Esophagus (tissue), 2 donors: ENCODE data around the gene THADA. TPM values are rescaled to one million over a fixed set of nuclear protein-coding genes. Genes with fewer than 3 reads are reported as not detected.

ENCODE experiments used
- H3K27ac ChIP-seq, 2 donors: one replicate each; pipeline ENCODE4 v1.5.1; 2013; ENCODE audit warnings: low read depth in 2 of 2, mild to moderate bottlenecking in 2 of 2, inconsistent platforms in 1 of 2, low read length in 1 of 2, moderate library complexity in 1 of 2
- H3K27me3 ChIP-seq, 2 donors: one replicate each; pipeline ENCODE4 v1.6.1; 2013; ENCODE audit warnings: low read length in 2 of 2, control low read depth in 1 of 2, mild to moderate bottlenecking in 1 of 2; ENCODE audit not compliant: insufficient read depth in 2 of 2, control insufficient read depth in 1 of 2
- H3K36me3 ChIP-seq, 2 donors: one replicate each; pipeline ENCODE4 v1.6.1; 2013; ENCODE audit warnings: low read length in 1 of 2; ENCODE audit not compliant: control insufficient read depth in 2 of 2, insufficient read depth in 2 of 2
- H3K4me1 ChIP-seq, 2 donors: one replicate each; pipeline ENCODE4 v1.6.1; 2013; ENCODE audit warnings: low read length in 1 of 2; ENCODE audit not compliant: control insufficient read depth in 2 of 2, insufficient read depth in 2 of 2
- H3K4me3 ChIP-seq, 2 donors: one replicate each; pipeline ENCODE4 v1.5.1; 2013; ENCODE audit warnings: low read length in 2 of 2, mild to moderate bottlenecking in 2 of 2, low read depth in 1 of 2, moderate library complexity in 1 of 2
- H3K9me3 ChIP-seq, 2 donors: one replicate each; pipeline ENCODE4 v1.6.1; 2013; ENCODE audit warnings: mild to moderate bottlenecking in 2 of 2, low read depth in 1 of 2, low read length in 1 of 2, moderate library complexity in 1 of 2; ENCODE audit not compliant: control insufficient read depth in 2 of 2, insufficient read depth in 1 of 2
- WGBS, 2 donors: extraction: QIAGEN DNeasy Blood & Tissue Kit; methylation state at CpG; one replicate each; pipeline ENCODE4 v1.1.7; 2013; 5-methylcytosine and 5-hydroxymethylcytosine counted together
- polyA plus RNA-seq, 2 donors: library from polyadenylated mRNA; stranded (reverse); fragments of 200-250 nt; gene quantifications; one replicate each; pipeline ENCODE4 v1.2.3, GENCODE V29; 2013
- donor health status: healthy with polysubstance abuse.
- donor health status: Bipolar disorder and iron deficiency.

Gene THADA
- polyA plus RNA-seq, 2 donors, result 8.3 to 13.2 TPM

GRCh38 chr2:43222475-43223309 lies 373.1 kb downstream of the THADA start:
- WGBS, 2 donors, result 3 to 6% methylated on average over 8 of the region's 8 CpGs
- Histone ChIP-seq H3K36me3 (peaks cover 9 to 16% of the 10 kb centered on the region in 2 donors), H3K9me3 (no peaks in the 10 kb centered on the region), H3K27me3 (no peaks in the 10 kb centered on the region), H3K4me1 (peaks cover 4 to 15% of the 10 kb centered on the region in 2 donors), H3K4me3 (peak overlapping the region; percentile 41 to 47), H3K27ac (peak overlapping the region; percentile 73 to 98)

GRCh38 chr2:43221763-43222474 lies 373.9 kb downstream of the THADA start:
- Histone ChIP-seq H3K27ac (peak overlapping the region; percentile 98), H3K36me3 (peaks cover 9 to 16% of the 10 kb centered on the region in 2 donors), H3K9me3 (no peaks in the 10 kb centered on the region), H3K27me3 (no peaks in the 10 kb centered on the region), H3K4me1 (peaks cover 4 to 17% of the 10 kb centered on the region in 2 donors), H3K4me3 (peak overlapping the region; percentile 47 to 49)
- 0 to 1% methylated on average over 8 of the region's 8 CpGs for WGBS, 2 donors

- H3K27me3 ChIP-seq, result no peaks in the 10 kb centered on the region
- peak overlapping the region; percentile 98 to 99 for H3K27ac ChIP-seq
- peak overlapping the region; percentile 34 to 47 for H3K4me3 ChIP-seq
- H3K9me3 ChIP-seq, result no peaks in the 10 kb centered on the region
- H3K36me3 ChIP-seq, result peaks cover 9 to 16% of the 10 kb centered on the region in 2 donors
- H3K4me1 ChIP-seq, result peaks cover 4 to 17% of the 10 kb centered on the region in 2 donors
- 2 to 3% methylated on average over 16 of the region's 16 CpGs for WGBS, 2 donors
Measured at GRCh38 chr2:43221124-43221762, 374.6 kb downstream of the THADA start.

GRCh38 chr2:43220760-43221123 lies 375.1 kb downstream of the THADA start:
- H3K36me3 ChIP-seq, result peaks cover 9 to 16% of the 10 kb centered on the region in 2 donors
- H3K4me3 ChIP-seq, result peak overlapping the region; percentile 34 to 47
- H3K9me3 ChIP-seq, result no peaks in the 10 kb centered on the region
- peak overlapping the region; percentile 98 to 99 for H3K27ac ChIP-seq
- H3K4me1 ChIP-seq, result peaks cover 4 to 17% of the 10 kb centered on the region in 2 donors
- 7 to 13% methylated on average over 5 of the region's 5 CpGs for WGBS, 2 donors
- no peaks in the 10 kb centered on the region for H3K27me3 ChIP-seq

- Histone ChIP-seq H3K27ac (peak overlapping the region; percentile 98 to 99), H3K27me3 (no peaks in the 10 kb centered on the region), H3K9me3 (no peaks in the 10 kb centered on the region), H3K4me3 (peak overlapping the region; percentile 47 to 52), H3K36me3 (peaks cover 9 to 13% of the 10 kb centered on the region in 2 donors), H3K4me1 (peaks cover 4 to 17% of the 10 kb centered on the region in 2 donors)
- WGBS, 2 donors, result 1 to 3% methylated on average over 10 of the region's 10 CpGs
Measured at GRCh38 chr2:43220229-43220751, 375.5 kb downstream of the THADA start.

- 2 to 3% methylated on average over 35 of the region's 35 CpGs for WGBS, 2 donors
Measured at GRCh38 chr2:43219383-43220228, 376.2 kb downstream of the THADA start.

GRCh38 chr2:43218702-43219382 lies 377.0 kb downstream of the THADA start:
- Histone ChIP-seq H3K27ac (peak overlapping the region; percentile 98 to 99), H3K27me3 (no peaks in the 10 kb centered on the region), H3K36me3 (no peaks in the 10 kb centered on the region), H3K9me3 (no peaks in the 10 kb centered on the region), H3K4me1 (peaks cover 4 to 17% of the 10 kb centered on the region in 2 donors), H3K4me3 (peak overlapping the region; percentile 47 to 52)
- 3 to 6% methylated on average over 8 of the region's 8 CpGs for WGBS, 2 donors

More at GRCh38 chr2:43219383-43220228, 376.2 kb downstream of the THADA start:
- no peaks in the 10 kb centered on the region for H3K27me3 ChIP-seq
- H3K36me3 ChIP-seq, result peaks cover 5 to 7% of the 10 kb centered on the region in 2 donors
- H3K9me3 ChIP-seq, result no peaks in the 10 kb centered on the region
- H3K4me3 ChIP-seq, result peak overlapping the region; percentile 47 to 52
- peak overlapping the region; percentile 98 to 99 for H3K27ac ChIP-seq
- peaks cover 4 to 17% of the 10 kb centered on the region in 2 donors for H3K4me1 ChIP-seq

GRCh38 chr2:43218155-43218701 lies 377.6 kb downstream of the THADA start:
- 26 to 31% methylated on average over 13 of the region's 13 CpGs for WGBS, 2 donors
- H3K4me3 ChIP-seq, result peak overlapping the region in 1 of 2 donors; percentile 14
- peak overlapping the region; percentile 98 to 99 for H3K27ac ChIP-seq
- H3K36me3 ChIP-seq, result no peaks in the 10 kb centered on the region
- H3K27me3 ChIP-seq, result no peaks in the 10 kb centered on the region
- H3K4me1 ChIP-seq, result peaks cover 4 to 17% of the 10 kb centered on the region in 2 donors
- H3K9me3 ChIP-seq, result no peaks in the 10 kb centered on the region
